Effector CD4-positive, alpha-beta T cell (primary cell): ENCODE measurements around the gene ZBTB24.
A peak's percentile ranks its signal among the peaks of the same experiment; 100 is the strongest.
"Not testable (repeated sequence)": the region's sequence is repeated elsewhere in the genome, so short reads cannot be mapped to it uniquely, and the experiment has no call there.

Source experiments
- DNase-seq: peaks from one replicate; pipeline ENCODE4 v3.0.0-alpha.2; 2020
- total RNA-seq: gene quantifications from one replicate; lab custom pipeline; 2026; lab: John Stamatoyannopoulos, UW

The ZBTB24 gene
- 59.8 reads per million, percentile 72 among the genes with 10 or more reads in this experiment for total RNA-seq

GRCh38 chr6:109482905-109483734, at the start of gene ZBTB24:
ZBTB24 (minus strand) TSS chr6:109483219; CDS start chr6:109482026, 1,193 bp downstream.
- DNase-seq, result peak; percentile 86

- DNase-seq, result no peak
Observed at GRCh38 chr6:109531446-109531845, 48.4 kb upstream of the ZBTB24 start.

GRCh38 chr6:109527989-109528388, 45.0 kb upstream of the ZBTB24 start:
- DNase-seq, result no peak

GRCh38 chr6:109526905-109527628, 44.0 kb upstream of the ZBTB24 start:
- DNase-seq, result peak; percentile 32

GRCh38 chr6:109524129-109524528, 41.1 kb upstream of the ZBTB24 start:
- DNase-seq, result no peak

- DNase-seq, result no peak
Observed at GRCh38 chr6:109523478-109523877, 40.5 kb upstream of the ZBTB24 start.

- no peak for DNase-seq
Observed at GRCh38 chr6:109521080-109521479, 38.1 kb upstream of the ZBTB24 start.

GRCh38 chr6:109519647-109520046, 36.6 kb upstream of the ZBTB24 start:
- DNase-seq, result not testable (repeated sequence)

GRCh38 chr6:109516929-109517328, 33.9 kb upstream of the ZBTB24 start:
- DNase-seq, result no peak

- no peak for DNase-seq
Observed at GRCh38 chr6:109515781-109516409, 32.9 kb upstream of the ZBTB24 start.

- no peak for DNase-seq
Observed at GRCh38 chr6:109514946-109515345, 31.9 kb upstream of the ZBTB24 start.

- no peak for DNase-seq
Observed at GRCh38 chr6:109513571-109514071, 30.6 kb upstream of the ZBTB24 start.

- DNase-seq, result no peak
Observed at GRCh38 chr6:109512271-109512817, 29.3 kb upstream of the ZBTB24 start.

GRCh38 chr6:109511832-109512231, 28.8 kb upstream of the ZBTB24 start:
- no peak for DNase-seq

GRCh38 chr6:109510358-109510757, 27.3 kb upstream of the ZBTB24 start:
- DNase-seq, result no peak

- DNase-seq, result no peak
Observed at GRCh38 chr6:109508166-109508860, 25.3 kb upstream of the ZBTB24 start.

- no peak for DNase-seq
Observed at GRCh38 chr6:109507490-109508072, 24.6 kb upstream of the ZBTB24 start.

- no peak for DNase-seq
Observed at GRCh38 chr6:109506841-109507240, 23.8 kb upstream of the ZBTB24 start.

- no peak for DNase-seq
Observed at GRCh38 chr6:109506314-109506713, 23.3 kb upstream of the ZBTB24 start.

- no peak for DNase-seq
Observed at GRCh38 chr6:109503327-109504224, 20.6 kb upstream of the ZBTB24 start.

GRCh38 chr6:109498936-109499335, 15.9 kb upstream of the ZBTB24 start:
- DNase-seq, result no peak
